Measurements from ENCODE around the gene SEZ6L2.

SEZ6L2 gene

DNA sequence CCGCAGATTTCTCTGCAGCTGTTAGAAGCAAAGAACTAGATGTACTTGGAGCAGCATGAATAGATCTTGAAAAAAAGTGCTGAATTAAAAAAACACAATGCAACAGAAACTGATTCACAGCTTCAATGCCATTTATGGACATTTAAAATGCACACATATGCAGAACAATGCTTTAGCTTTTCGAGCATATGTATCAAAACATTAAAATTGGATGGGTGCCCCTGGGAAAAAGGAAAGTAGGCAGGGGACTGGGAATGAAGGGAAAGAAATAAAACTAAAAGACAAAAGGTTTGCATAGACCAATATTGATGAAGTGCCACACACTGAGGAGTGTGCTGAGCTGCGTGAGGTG lies 21.7 kb upstream of the SEZ6L2 start:
- Histone ChIP-seq H3K36me3 (no peaks in the 10 kb centered on the region; the same call in 1 of the 2 replicates), H3K4me1 (no peaks in the 10 kb centered on the region), H3K9me3 (no peaks in the 10 kb centered on the region), H3K4me3 (ENCODE audit: low read depth, low read length) (no peak overlapping the region), H3K27me3 (no peaks in the 10 kb centered on the region)
- TF ChIP-seq CTCF (IDR thresholded peaks at IDR 0.05; ENCODE audit: low read depth, low read length) = no peak
- no peak for DNase-seq

DNA sequence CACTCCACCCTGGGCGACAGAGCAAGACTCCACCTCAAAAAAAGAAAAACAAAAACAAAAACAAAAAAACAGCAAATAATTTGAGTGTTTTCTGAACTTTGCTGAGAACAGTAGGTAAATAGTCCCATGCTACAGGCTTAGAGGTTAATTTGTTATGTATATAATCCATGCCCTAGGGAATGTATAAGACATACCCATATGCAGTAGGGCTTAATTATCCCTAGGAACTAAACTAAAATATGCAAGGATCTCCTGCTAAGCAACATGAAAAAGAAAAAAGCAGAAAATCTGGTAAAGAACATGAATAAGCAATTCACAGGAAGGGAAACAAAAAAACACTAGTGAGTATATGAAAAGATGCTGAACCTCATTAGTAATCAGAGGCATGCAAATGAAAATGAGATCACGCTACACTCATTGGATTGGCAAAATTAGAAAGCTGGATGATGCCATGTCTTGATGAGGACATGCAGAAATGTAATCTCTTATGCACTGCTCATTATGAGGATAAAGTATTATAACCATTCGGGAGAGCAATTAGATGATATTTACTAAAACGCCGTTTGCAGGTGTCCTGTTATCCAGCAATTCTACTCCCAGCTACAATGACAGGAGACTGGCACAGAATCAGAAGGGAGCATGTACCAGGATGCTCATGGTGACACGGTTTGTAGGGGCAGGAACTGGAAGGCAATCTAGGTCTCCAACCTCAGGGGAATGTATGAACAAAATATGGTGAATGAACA lies 21.1 kb upstream of the SEZ6L2 start:
- TF ChIP-seq CTCF (IDR thresholded peaks at IDR 0.05; ENCODE audit: low read depth, low read length) = no peak
- Histone ChIP-seq H3K4me3 (ENCODE audit: low read depth, low read length) (no peak overlapping the region), H3K4me1 (no peaks in the 10 kb centered on the region), H3K9me3 (no peaks in the 10 kb centered on the region), H3K36me3 (no peaks in the 10 kb centered on the region; the same call in 1 of the 2 replicates), H3K27me3 (no peaks in the 10 kb centered on the region)
- DNase-seq = no peak

DNA sequence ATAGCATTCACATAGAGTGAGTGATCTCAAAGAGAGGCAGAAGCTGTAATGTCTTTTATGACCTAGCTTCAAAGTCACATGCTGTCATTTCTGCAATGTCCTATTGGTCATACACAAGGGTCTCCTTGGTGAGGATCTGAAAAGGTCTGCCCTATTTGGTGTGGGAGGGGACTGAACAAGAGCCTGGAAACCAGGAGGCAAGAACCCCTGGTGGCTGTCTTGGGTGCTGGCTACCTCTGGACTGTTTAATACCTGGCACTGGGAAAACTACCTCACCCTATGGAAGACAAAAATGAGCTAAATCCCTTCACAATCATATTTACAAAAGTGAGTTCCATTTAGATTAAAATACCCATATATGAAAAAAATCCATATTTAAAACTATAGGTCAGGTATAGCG lies 17.6 kb upstream of the SEZ6L2 start:
- H3K9me3 ChIP-seq = no peaks in the 10 kb centered on the region
- TF ChIP-seq CTCF (IDR thresholded peaks at IDR 0.05; ENCODE audit: low read depth, low read length) = peak; percentile 14; the same call in 1 of the 2 replicates
- no peaks in the 10 kb centered on the region for H3K27me3 ChIP-seq
- no peak for DNase-seq
- H3K4me3 ChIP-seq (ENCODE audit: low read depth, low read length) = no peak overlapping the region
- H3K36me3 ChIP-seq = no peaks in the 10 kb centered on the region; the same call in 1 of the 2 replicates
- H3K4me1 ChIP-seq = no peaks in the 10 kb centered on the region

GRCh38 chr16:29915590-29916247 lies 16.4 kb upstream of the SEZ6L2 start:
- H3K9me3 ChIP-seq = no peaks in the 10 kb centered on the region
- no peaks in the 10 kb centered on the region for H3K4me1 ChIP-seq
- peaks cover 4% of the 10 kb centered on the region for H3K36me3 ChIP-seq
- no peak for DNase-seq
- no peak overlapping the region for H3K4me3 ChIP-seq (ENCODE audit: low read depth, low read length)
- no peaks in the 10 kb centered on the region for H3K27me3 ChIP-seq
- no peak for TF ChIP-seq CTCF (IDR thresholded peaks at IDR 0.05; ENCODE audit: low read depth, low read length)

- DNase-seq = no peak
- Histone ChIP-seq H3K36me3 (peaks cover 6% of the 10 kb centered on the region; the same call in 1 of the 2 replicates), H3K27me3 (no peaks in the 10 kb centered on the region), H3K9me3 (no peaks in the 10 kb centered on the region), H3K4me3 (ENCODE audit: low read depth, low read length) (no peak overlapping the region), H3K4me1 (no peaks in the 10 kb centered on the region)
- TF ChIP-seq CTCF (IDR thresholded peaks at IDR 0.05; ENCODE audit: low read depth, low read length) = no peak
Observed at GRCh38 chr16:29913514-29913913, 14.2 kb upstream of the SEZ6L2 start.

- Histone ChIP-seq H3K4me3 (ENCODE audit: low read depth, low read length) (no peak overlapping the region), H3K4me1 (no peaks in the 10 kb centered on the region), H3K27me3 (no peaks in the 10 kb centered on the region), H3K9me3 (no peaks in the 10 kb centered on the region), H3K36me3 (peaks cover 9% of the 10 kb centered on the region)
- DNase-seq = no peak
- no peak for TF ChIP-seq CTCF (IDR thresholded peaks at IDR 0.05; ENCODE audit: low read depth, low read length)
Observed at GRCh38 chr16:29912087-29912486, 12.7 kb upstream of the SEZ6L2 start.
